Neutrophil (primary cell): ENCODE measurements around the gene UBE2G2.

Source experiments
- H3K27ac ChIP-seq: fragments of 200-600 bp; sonication (generic); 2 replicates; pipeline ENCODE4 v1.5.1; 2016; ENCODE audit warnings: mild to moderate bottlenecking, moderate library complexity
- H3K27me3 ChIP-seq: fragments of 200-600 bp; sonication (generic); 2 replicates; pipeline ENCODE4 v1.6.0; 2016; ENCODE audit warnings: mild to moderate bottlenecking
- H3K36me3 ChIP-seq: fragments of 200-600 bp; sonication (generic); 2 replicates; pipeline ENCODE4 v1.5.1; 2017
- H3K4me1 ChIP-seq, 2 experiments: fragments of 200-600 bp in 1 of 2; sonication (generic) in 1 of 2; 1 replicate in 1 of 2; 2 replicates in 1 of 2; pipeline versions ENCODE4 v1.5.1 to v1.6.1; 2013 to 2016; ENCODE audit warnings: low read depth in 1 of 2, low read length in 1 of 2, mild to moderate bottlenecking in 1 of 2, moderate library complexity in 1 of 2; ENCODE audit not compliant: control insufficient read depth in 1 of 2, insufficient read depth in 1 of 2
- H3K4me3 ChIP-seq, 2 experiments: fragments of 200-600 bp in 1 of 2; sonication (generic) in 1 of 2; 1 replicate in 1 of 2; 2 replicates in 1 of 2; pipeline ENCODE4 v1.5.1; 2013 to 2016; ENCODE audit warnings: low read depth in 1 of 2, low read length in 1 of 2, mild to moderate bottlenecking in 1 of 2, moderate library complexity in 1 of 2
- H3K9me3 ChIP-seq: fragments of 200-600 bp; sonication (generic); 2 replicates; pipeline ENCODE4 v1.5.1; 2016
- CTCF ChIP-seq: fragments of 200-600 bp; sonication (generic); IDR thresholded peaks from 2 replicates; pipeline ENCODE4 v1.5.1; 2016; ENCODE audit warnings: antibody characterized with exemption

The UBE2G2 gene

DNA sequence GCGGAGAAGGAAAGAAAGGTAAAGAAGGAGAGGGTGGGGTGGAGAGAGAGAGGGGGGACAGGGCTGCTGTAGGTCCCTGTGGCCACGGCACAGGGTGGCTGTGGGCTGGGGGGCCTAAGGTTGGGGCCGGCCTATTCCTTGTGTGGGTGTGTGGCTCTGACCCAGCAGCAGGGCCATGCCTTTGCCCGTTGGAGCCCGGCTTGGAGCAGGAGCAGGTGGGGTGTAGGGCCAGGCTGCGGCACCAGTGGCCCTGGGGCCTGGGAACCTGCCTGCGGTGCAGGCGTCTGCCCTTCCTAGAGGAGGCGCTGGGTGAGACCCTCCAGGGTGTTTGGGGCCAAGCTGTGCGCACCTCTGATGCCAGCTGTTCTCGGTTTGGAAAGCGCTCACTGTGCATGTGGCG, 35.9 kb upstream of the UBE2G2 start:
- Histone ChIP-seq H3K27me3 (no peaks in the 10 kb centered on the region), H3K4me3 (no peak overlapping the region), H3K36me3 (no peaks in the 10 kb centered on the region), H3K4me1 (no peaks in the 10 kb centered on the region), H3K9me3 (no peaks in the 10 kb centered on the region), H3K27ac (no peak overlapping the region)
- TF ChIP-seq CTCF = no peak

DNA sequence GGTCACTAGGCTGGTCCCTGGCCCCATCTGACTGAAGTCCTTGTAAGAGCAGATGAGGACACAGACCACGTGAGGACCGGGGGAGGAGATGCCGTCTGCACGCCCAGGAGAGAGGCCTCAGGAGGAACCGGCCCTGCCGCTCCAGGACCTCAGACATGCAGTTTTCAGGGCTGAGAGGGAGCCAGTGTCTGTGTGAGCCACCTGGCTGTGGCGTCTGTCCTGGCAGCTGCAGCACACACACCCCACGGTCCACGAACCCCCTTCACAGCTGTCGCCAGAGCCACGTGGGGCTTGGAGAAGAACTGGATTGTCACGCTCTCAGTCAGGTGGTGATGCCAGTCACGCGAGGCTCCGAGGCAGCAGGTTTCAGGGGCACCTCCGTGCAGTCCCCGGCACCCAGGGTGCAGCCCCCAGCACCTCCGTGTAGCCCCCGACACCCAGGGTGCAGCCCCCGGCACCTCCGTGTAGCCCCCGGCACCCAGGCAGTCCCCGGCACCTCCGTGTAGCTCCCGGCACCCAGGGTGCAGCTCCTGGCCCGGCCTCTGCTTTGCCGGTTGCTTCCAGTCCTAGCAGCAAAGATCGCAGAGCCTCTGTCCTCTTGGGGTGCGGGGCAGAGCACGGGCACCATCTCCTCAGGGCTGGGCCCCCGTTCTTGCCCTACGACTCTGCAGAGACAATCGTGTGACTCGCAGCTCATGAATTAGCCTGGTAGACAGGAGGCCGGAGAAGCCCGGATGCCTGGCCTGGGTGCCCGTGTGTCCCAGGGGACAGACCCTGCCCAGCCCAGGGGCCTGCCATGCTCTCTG, 35.2 kb upstream of the UBE2G2 start:
- H3K27me3 ChIP-seq = no peaks in the 10 kb centered on the region
- no peak for TF ChIP-seq CTCF

DNA sequence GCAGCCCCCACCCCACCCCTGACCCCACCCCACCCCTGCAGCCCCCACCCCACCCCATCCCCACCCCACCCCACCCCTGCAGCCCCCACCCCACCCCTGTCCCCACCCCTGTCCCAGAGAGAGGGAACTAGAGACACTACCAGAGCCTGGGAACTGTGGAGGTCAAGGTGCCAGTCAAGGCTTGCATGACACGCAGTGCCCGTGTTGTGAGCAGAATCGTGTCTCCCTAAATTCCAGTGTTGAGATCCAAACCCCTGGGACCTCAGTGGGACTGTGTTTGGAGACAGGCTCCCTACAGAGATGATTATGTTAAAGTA, 34.7 kb upstream of the UBE2G2 start:
- H3K4me3 ChIP-seq = no peak overlapping the region
- H3K27me3 ChIP-seq = no peaks in the 10 kb centered on the region
- H3K27ac ChIP-seq = no peak overlapping the region
- H3K4me1 ChIP-seq = no peaks in the 10 kb centered on the region
- no peaks in the 10 kb centered on the region for H3K36me3 ChIP-seq
- TF ChIP-seq CTCF = no peak
- H3K9me3 ChIP-seq = no peaks in the 10 kb centered on the region

More for the DNA sequence above, 35.2 kb upstream of the UBE2G2 start:
- Histone ChIP-seq H3K36me3 (no peaks in the 10 kb centered on the region), H3K27ac (no peak overlapping the region), H3K4me1 (no peaks in the 10 kb centered on the region), H3K9me3 (no peaks in the 10 kb centered on the region), H3K4me3 (no peak overlapping the region)

- no peaks in the 10 kb centered on the region for H3K9me3 ChIP-seq
- no peak for TF ChIP-seq CTCF
- no peaks in the 10 kb centered on the region for H3K27me3 ChIP-seq
- H3K27ac ChIP-seq = no peak overlapping the region
- H3K36me3 ChIP-seq = no peaks in the 10 kb centered on the region
- no peaks in the 10 kb centered on the region for H3K4me1 ChIP-seq
- H3K4me3 ChIP-seq = no peak overlapping the region
Measured at GRCh38 chr21:44835647-44835973, 34.0 kb upstream of the UBE2G2 start.

GRCh38 chr21:44834951-44835646, 33.5 kb upstream of the UBE2G2 start:
- Histone ChIP-seq H3K4me3 (no peak overlapping the region), H3K36me3 (no peaks in the 10 kb centered on the region), H3K9me3 (no peaks in the 10 kb centered on the region), H3K4me1 (no peaks in the 10 kb centered on the region), H3K27me3 (no peaks in the 10 kb centered on the region), H3K27ac (no peak overlapping the region)
- TF ChIP-seq CTCF = no peak
